ENCODE measurements around the gene TMEM82. TPM values are rescaled to one million over a fixed set of nuclear protein-coding genes. Genes with fewer than 3 reads are reported as not detected.

Gene TMEM82
- total RNA-seq, 2 donors from 2014 or later, result not detected

DNA sequence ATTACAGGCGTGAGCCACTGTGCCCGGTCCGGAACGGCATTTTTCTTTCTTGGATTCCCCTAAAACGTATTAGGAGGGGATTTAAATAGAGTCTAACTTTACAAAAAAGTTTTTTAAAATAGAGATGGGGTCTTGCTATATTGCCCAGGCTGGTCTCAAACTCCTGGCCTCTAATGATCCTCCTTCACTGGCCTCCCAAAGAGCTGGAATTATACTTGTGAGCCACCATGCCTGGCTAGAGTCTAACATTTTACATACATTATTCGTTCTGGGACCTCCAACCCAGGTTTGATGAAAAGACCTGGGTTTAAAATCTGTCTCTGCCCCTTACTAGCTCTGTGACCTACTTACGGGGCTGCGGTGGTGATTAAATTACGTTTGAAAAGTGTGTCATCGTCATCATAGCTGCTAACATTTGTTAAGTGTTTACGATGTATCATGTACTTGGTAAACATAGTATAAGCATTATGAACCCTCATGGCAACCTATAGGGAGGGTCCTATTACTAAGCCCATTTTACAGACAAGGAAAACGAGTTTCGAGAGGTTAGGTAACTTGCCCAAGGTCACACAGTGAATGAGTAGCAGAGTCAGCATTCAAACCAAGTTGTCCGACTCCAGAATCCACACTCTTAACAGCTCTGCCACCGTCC is 33.7 kb upstream of the TMEM82 start:
- no peaks in the 10 kb centered on the region for H3K9me3 Mint-ChIP-seq
- ATAC-seq, result no peak
- H3K4me1 Mint-ChIP-seq (ENCODE audit: low read depth in 2 of 2), result peaks cover 9 to 30% of the 10 kb centered on the region in 2 donors
- DNase-seq (ENCODE audit: low spot score), result no peak
- no peaks in the 10 kb centered on the region for H3K36me3 Mint-ChIP-seq
- H3K4me3 Mint-ChIP-seq, result no peak overlapping the region
- no peak overlapping the region for H3K27ac Mint-ChIP-seq
- H3K27me3 Mint-ChIP-seq, result no peaks in the 10 kb centered on the region

DNA sequence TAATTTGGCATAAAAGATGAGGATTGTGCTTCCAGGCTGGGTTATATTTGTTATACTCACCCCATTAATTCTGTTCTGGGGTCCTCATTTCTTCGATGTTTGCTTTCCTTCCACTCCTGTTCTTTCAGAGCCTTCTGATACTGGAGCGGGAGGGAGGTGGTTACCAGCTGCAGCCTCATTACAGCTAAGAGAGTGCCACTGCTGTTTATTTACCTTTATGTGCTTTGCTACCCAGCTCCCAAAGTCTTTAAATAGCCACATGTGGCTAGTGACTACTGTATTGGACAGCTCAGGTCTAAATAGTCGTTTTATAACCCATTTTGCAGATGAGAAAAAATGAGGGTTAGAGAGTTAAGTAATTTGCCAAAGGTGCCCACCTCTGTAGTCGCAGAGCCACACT is 33.1 kb upstream of the TMEM82 start:
- peaks cover 9 to 26% of the 10 kb centered on the region in 2 donors for H3K4me1 Mint-ChIP-seq (ENCODE audit: low read depth in 2 of 2)

DNA sequence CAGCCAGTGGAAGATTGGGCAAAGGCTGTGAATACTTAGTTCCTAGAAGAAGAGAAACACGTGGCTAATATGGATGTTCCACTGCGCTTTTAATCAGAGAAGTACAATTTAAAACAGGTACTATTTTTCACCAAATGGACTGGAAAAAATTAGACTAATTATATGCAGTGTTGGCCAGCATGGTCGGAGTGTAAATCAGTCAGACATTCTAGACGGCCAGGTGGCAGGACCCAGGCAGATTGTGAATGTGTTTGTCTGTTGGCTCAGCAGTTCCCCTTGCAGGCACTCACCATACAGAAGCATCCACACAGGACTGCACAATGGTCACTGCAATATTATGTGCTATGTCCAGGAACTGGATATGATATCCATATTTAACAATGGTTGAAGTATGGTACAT is 30.1 kb upstream of the TMEM82 start:
- DNase-seq (ENCODE audit: low spot score) (no peak), ATAC-seq (peak in 1 of 2 donors; percentile 60)
- peaks cover 5 to 19% of the 10 kb centered on the region in 2 donors for H3K4me1 Mint-ChIP-seq (ENCODE audit: low read depth in 2 of 2)
- H3K9me3 Mint-ChIP-seq, result no peaks in the 10 kb centered on the region
- H3K27me3 Mint-ChIP-seq, result no peaks in the 10 kb centered on the region
- no peaks in the 10 kb centered on the region for H3K36me3 Mint-ChIP-seq
- H3K4me3 Mint-ChIP-seq, result no peak overlapping the region
- peak overlapping the region in 1 of 2 donors; percentile 9 for H3K27ac Mint-ChIP-seq

More for the DNA sequence above, 33.1 kb upstream of the TMEM82 start:
- no peaks in the 10 kb centered on the region for H3K27me3 Mint-ChIP-seq
- no peak overlapping the region for H3K4me3 Mint-ChIP-seq
- no peaks in the 10 kb centered on the region for H3K36me3 Mint-ChIP-seq
- H3K27ac Mint-ChIP-seq, result no peak overlapping the region
- ATAC-seq (no peak), DNase-seq (ENCODE audit: low spot score) (no peak)
- H3K9me3 Mint-ChIP-seq, result no peaks in the 10 kb centered on the region

DNA sequence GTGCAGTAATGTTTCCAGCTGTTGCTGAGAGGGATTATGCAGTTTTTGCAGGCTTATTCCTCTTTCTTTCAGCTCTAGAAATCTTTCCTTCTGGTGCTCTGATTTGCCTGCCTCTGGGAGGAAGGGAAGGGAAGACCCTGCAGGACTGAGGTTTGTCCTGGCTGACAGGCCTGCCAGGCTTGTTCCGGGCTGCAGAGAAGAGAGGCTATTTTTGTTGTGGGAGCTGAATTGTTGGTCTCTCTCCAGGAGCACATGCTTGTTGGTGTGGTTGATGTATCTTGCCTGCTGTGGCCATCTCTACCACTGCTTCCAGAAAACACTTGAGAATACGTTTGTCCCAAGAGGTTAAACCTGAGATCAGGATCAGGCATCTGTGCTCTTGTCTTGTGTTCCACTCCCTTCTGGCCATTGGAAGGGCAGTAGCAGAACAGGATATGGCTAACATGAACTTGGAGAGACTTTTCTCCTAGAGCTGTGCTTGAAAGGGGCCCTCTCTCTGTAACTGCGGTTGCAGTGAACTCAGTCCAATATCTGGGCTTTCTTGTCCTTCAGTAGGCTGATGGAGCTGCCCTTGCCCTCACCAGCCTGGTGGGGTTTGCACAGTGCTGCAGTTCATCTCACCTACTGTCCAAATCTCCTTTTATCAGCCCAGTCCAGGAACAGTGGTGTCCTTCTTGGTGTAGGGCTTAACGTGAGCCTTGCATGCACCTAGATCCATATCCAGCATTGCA is 27.7 kb upstream of the TMEM82 start:
- no peak for DNase-seq (ENCODE audit: low spot score)
- peaks cover 5 to 17% of the 10 kb centered on the region in 2 donors for H3K4me1 Mint-ChIP-seq (ENCODE audit: low read depth in 2 of 2)
- ATAC-seq, result no peak
- no peaks in the 10 kb centered on the region for H3K36me3 Mint-ChIP-seq
- no peaks in the 10 kb centered on the region for H3K27me3 Mint-ChIP-seq
- H3K27ac Mint-ChIP-seq, result no peak overlapping the region
- no peak overlapping the region for H3K4me3 Mint-ChIP-seq
- no peaks in the 10 kb centered on the region for H3K9me3 Mint-ChIP-seq

DNA sequence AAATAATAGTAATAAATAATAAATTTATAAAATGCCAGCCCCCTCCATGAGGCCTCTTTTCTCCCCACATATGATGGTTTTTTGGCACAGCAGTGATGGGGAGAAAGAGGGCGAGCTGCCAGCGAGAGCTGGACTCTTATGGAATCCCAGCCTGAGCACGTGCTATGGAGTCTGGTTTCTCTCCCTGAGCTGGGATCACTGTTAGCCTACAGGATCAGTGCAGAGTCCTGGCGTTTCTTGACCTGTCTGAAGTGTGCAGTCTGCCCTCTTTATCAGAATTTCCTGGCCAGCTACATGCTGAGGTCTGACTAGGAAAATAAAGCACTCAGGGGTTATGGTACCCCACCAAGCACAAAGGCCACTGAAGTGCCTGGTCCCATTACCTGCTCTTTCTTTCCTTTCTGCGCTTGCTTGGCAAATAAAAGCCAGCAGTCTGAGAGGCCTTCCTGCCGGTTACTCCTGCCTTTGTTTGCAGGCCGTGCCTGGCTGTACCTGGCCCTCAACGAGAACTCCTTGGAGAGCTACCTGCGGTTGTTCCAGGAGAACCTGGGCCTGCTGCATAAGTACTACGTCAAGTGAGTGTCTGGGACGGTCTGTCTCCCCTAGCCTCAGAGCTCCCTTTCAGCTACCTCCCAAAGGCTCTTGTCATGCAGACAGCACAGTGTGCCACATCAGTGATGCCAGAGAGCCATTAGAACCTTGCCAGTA is 24.7 kb upstream of the TMEM82 start:
- peaks cover 0 to 6% of the 10 kb centered on the region in 2 donors for H3K4me1 Mint-ChIP-seq (ENCODE audit: low read depth in 2 of 2)
- H3K27ac Mint-ChIP-seq, result no peak overlapping the region
- H3K9me3 Mint-ChIP-seq, result no peaks in the 10 kb centered on the region
- H3K4me3 Mint-ChIP-seq, result no peak overlapping the region
- H3K36me3 Mint-ChIP-seq, result no peaks in the 10 kb centered on the region
- H3K27me3 Mint-ChIP-seq, result no peaks in the 10 kb centered on the region
- no peak for DNase-seq (ENCODE audit: low spot score)
- no peak for ATAC-seq

DNA sequence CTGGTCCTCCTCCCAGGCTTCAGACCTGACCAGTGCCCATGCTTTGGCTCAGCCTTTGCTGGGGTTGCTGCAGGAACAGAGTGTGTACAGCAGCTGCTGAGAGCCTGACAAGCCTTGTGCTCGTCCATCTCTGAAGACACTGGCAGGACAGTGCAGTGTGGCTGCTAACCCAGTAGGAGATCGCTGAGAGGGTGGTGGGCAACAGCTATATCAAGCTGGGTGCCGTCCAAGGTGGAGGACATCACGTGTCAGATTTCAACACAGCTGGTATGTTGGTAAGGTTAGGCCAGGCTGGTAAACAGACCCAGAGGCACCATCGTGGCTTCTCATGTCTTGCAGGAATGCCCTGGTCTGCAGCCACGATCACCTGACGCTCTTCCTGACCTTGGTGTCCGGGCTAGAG is 24.1 kb upstream of the TMEM82 start:
- Mint-ChIP-seq H3K9me3 (no peaks in the 10 kb centered on the region), H3K27ac (no peak overlapping the region), H3K27me3 (no peaks in the 10 kb centered on the region), H3K36me3 (no peaks in the 10 kb centered on the region), H3K4me1 (ENCODE audit: low read depth in 2 of 2) (peaks cover 0 to 4% of the 10 kb centered on the region in 2 donors), H3K4me3 (no peak overlapping the region)
- DNase-seq (ENCODE audit: low spot score) (no peak), ATAC-seq (no peak)

DNA sequence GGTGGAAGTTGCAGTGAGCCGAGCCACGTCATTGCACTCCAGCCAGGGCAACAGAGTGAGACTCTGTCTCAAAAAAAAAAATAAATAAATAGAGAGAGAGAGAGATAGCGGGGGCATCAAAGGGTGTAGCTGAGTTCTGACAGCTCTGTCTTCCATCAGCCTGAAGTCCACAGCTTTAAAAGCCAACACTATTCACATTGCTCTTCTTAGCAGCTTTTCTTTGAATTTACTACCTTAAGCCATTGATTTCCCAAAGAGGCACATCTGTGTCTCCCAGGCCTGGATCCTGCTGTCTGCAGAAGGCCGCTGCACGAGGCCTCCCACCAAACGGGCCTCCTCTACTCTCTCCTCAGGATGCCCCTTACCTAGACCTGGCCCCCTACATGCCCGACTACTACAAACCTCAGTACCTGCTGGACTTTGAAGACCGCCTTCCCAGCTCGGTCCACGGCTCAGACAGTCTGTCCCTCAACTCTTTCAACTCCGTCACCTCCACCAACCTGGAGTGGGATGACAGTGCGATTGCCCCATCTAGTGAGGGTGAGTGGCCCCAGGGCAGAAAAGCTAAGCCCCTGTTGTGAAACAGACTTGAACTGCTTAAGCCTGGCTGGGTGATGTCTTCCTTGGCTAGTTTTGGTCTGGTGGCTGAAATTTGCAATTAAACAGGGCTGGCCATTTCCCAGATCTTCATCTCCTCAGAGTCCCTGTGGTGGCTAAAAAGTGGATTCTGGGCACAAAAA is 22.7 kb upstream of the TMEM82 start:
- DNase-seq (ENCODE audit: low spot score) (no peak), ATAC-seq (no peak)
- H3K4me3 Mint-ChIP-seq, result no peak overlapping the region
- H3K27ac Mint-ChIP-seq, result no peak overlapping the region
- H3K27me3 Mint-ChIP-seq, result no peaks in the 10 kb centered on the region
- no peaks in the 10 kb centered on the region for H3K4me1 Mint-ChIP-seq (ENCODE audit: low read depth in 2 of 2)
- H3K9me3 Mint-ChIP-seq, result no peaks in the 10 kb centered on the region
- H3K36me3 Mint-ChIP-seq, result no peaks in the 10 kb centered on the region

DNA sequence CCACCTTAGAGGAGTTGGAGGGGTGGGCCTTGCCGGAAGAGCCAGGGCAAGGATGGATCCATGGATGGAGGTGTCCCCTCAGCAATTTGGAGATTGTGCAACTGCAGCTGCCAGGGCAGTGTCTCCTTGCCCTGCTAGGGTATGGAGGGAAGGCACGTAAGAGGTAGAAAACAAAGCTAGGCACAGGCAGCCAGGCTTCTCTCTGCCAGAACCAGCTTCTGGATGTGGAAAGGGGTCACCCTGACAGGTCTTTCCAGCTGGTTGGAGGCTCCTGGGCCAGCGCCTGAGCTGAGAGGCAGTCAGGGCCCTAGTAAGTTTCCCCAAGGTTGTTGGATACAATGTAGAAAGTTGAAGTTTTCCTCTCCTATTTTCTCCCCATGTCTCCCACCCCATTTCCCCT is 21.4 kb upstream of the TMEM82 start:
- Mint-ChIP-seq H3K27ac (no peak overlapping the region), H3K27me3 (no peaks in the 10 kb centered on the region), H3K36me3 (no peaks in the 10 kb centered on the region), H3K9me3 (no peaks in the 10 kb centered on the region), H3K4me1 (ENCODE audit: low read depth in 2 of 2) (no peaks in the 10 kb centered on the region), H3K4me3 (no peak overlapping the region)
- no peak for DNase-seq (ENCODE audit: low spot score)
- ATAC-seq, result no peak

DNA sequence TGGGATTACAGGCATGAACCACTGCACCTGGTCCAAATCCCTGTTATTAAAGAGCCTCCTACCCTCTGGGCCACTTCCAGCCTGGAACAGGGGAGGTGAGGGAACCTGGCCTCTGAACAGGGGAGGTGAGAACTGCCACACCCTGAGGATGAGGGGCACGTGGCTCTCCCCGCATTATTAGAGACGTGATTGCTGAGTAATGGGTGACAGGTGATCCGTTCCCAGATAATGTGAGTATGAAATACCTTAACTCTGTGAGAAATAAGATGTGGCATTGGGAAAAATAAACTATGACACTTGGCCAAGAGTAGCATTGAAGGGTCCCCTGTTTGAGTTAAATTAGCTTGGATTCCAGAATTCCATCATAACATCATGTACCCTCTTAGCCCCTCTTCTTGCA is 19.9 kb upstream of the TMEM82 start:
- Mint-ChIP-seq H3K27me3 (no peaks in the 10 kb centered on the region), H3K4me3 (no peak overlapping the region), H3K4me1 (ENCODE audit: low read depth in 2 of 2) (no peaks in the 10 kb centered on the region), H3K36me3 (no peaks in the 10 kb centered on the region), H3K9me3 (no peaks in the 10 kb centered on the region), H3K27ac (no peak overlapping the region)
- no peak for DNase-seq (ENCODE audit: low spot score)
- ATAC-seq, result no peak

DNA sequence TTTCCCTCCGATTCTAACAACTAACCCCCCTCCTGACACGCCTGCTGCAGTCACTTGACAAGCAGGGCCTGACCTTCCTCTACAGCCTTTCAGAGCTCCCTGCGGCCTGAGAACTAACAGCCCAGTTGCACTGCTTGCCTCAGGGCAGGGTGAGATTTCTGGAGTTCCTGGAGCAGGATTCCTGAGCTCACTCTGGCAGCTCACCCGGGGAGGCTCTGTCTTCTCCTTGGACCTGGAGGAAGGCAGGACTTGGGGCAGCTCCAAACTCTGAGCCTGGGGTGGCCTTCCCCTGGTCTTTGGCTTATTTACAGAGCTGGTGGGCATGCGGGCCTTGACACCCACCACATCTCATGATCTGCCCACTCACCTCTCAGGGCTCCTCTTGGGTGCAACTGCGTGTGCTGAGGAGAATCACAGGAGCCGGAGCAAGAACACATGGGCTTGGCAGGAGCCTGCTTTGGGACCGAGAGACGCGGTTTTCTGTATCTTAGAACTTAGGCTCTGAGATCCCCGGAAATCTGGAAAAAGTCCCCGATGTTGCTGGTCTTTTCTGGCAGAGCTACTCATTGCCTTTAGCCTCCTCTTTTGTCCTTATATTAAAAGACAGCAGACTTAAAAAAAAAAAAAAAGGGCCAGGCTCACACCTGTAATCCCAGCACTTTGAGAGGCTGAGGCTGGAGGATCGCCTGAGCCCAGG is 19.3 kb upstream of the TMEM82 start:
- ATAC-seq (no peak), DNase-seq (ENCODE audit: low spot score) (no peak)
- Mint-ChIP-seq H3K27me3 (no peaks in the 10 kb centered on the region), H3K9me3 (no peaks in the 10 kb centered on the region), H3K4me3 (no peak overlapping the region), H3K27ac (no peak overlapping the region), H3K36me3 (no peaks in the 10 kb centered on the region), H3K4me1 (ENCODE audit: low read depth in 2 of 2) (no peaks in the 10 kb centered on the region)

DNA sequence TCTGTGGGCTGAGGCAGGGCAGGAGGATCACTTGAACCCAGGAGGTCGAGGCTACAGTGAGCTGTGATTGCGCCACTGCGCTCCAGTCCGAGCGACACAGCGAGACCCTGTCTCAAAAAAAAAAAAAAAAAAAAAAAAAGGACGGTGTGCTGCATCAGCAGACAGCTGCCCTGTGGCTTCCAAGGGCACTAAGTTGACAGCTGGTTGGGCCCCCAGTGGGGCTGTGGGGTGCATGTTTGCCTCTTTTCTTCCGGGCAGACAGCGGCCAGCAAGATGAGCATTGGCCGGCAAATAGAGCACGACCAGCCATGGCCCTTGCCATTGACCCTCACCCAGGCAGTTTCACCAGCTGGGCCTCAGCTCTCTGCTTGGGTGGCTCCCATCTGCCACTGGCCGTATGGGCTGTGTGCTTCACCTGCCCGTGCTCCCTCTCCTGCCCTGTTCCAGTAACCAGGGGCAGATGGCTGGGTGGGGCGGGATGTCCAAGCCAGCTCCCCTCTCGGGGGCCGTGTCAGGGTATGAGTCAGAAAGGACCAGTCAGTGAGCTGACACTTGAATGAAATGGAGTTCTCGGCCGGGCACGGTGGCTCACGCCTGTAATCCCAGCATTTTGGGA is 18.6 kb upstream of the TMEM82 start:
- no peak for ATAC-seq
- no peaks in the 10 kb centered on the region for H3K36me3 Mint-ChIP-seq

DNA sequence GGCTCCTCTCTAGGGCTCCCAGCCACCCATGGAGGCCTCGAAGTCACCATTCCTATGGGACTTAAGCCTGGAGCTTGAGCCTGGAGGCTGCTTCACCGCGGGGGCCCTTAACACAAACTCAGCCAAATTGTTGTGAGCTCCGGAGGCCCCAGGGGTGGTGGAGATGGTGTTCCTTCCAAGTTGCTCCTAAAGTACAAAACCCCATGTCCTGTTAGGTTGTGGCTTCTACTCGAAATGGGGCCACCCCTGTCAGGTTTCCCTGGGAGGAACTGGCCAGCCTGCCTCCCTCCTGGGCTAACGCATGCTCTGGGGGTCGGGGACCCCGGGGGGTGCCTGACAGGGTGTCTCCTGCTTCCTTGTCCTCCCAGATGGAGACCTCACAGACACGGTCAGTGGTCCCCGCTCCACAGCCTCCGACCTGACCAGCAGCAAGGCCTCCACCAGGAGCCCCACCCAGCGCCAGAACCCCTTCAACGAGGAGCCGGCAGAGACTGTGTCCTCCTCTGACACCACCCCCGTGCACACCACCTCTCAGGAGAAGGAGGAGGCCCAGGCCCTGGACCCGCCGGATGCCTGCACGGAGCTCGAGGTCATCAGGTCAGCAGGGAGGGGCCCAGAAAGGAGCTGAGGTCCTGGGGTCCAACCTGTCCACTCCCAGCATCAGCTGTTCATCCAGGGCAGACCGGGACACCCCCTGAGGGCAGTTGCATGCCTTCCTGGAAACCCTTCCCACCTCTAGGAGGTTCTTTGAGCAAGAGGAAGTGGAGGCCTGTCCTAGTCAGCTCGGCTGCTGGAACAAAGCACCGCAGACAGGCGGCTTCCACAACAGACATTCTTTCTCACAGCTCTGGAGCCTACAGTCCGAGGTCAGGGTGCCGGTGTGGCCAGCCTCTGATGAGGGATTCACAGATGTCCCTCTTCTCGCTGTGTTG is 17.1 kb upstream of the TMEM82 start:
- Mint-ChIP-seq H3K4me1 (ENCODE audit: low read depth in 2 of 2) (no peaks in the 10 kb centered on the region), H3K9me3 (no peaks in the 10 kb centered on the region), H3K36me3 (no peaks in the 10 kb centered on the region), H3K4me3 (no peak overlapping the region), H3K27ac (peak overlapping the region in 1 of 2 donors; percentile 51), H3K27me3 (no peaks in the 10 kb centered on the region)
- DNase-seq (ENCODE audit: low spot score), result no peak
- no peak for ATAC-seq

More for the DNA sequence above, 18.6 kb upstream of the TMEM82 start:
- Mint-ChIP-seq H3K27ac (no peak overlapping the region), H3K27me3 (no peaks in the 10 kb centered on the region), H3K4me1 (ENCODE audit: low read depth in 2 of 2) (no peaks in the 10 kb centered on the region), H3K9me3 (no peaks in the 10 kb centered on the region), H3K4me3 (no peak overlapping the region)
- no peak for DNase-seq (ENCODE audit: low spot score)

Measured in natural killer cell treated with Interleukin-12 subunit alpha and Interleukin-12 subunit beta and Interleukin-15 and Interleukin-18, amount 100 ng/mL, for 72 hours (primary cell).